ENCODE measurements around the gene SLC38A10. TPM values are rescaled to one million over a fixed set of nuclear protein-coding genes. Genes with fewer than 3 reads are reported as not detected.

SLC38A10 gene
- total RNA-seq, 4 donors from 2014 or later, result 126 to 206 (median 169) TPM

DNA sequence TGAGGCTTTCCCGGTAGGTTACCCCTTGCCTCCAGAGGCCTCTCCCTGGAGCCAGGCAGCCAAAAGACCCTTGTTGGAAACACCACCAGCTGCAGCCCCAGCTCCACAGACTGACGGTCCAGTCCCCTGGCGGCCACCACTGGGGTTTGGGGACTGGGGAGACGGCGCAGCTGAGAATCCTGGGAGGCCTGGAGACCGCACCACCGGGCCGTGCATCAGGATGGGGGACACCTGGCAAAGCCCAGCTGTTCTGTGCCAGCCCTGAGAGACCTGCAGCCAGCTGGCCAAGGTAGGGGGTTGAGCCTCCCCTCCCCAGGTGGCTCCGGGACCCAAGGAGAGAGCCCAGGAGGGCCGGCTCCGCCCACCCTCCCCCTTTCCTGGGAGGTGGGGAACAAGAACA, 8.3 kb upstream of the SLC38A10 start:
- Histone ChIP-seq H3K9me3 (no peaks in the 10 kb centered on the region), H3K27me3 (no peaks in the 10 kb centered on the region), H3K36me3 (no peaks in the 10 kb centered on the region), H3K4me1 (peaks cover 0 to 5% (median 0%) of the 10 kb centered on the region in 4 donors), H3K27ac (no peak overlapping the region), H3K4me3 (no peak overlapping the region)
- no peak for DNase-seq
- TF ChIP-seq, protein P1, sequence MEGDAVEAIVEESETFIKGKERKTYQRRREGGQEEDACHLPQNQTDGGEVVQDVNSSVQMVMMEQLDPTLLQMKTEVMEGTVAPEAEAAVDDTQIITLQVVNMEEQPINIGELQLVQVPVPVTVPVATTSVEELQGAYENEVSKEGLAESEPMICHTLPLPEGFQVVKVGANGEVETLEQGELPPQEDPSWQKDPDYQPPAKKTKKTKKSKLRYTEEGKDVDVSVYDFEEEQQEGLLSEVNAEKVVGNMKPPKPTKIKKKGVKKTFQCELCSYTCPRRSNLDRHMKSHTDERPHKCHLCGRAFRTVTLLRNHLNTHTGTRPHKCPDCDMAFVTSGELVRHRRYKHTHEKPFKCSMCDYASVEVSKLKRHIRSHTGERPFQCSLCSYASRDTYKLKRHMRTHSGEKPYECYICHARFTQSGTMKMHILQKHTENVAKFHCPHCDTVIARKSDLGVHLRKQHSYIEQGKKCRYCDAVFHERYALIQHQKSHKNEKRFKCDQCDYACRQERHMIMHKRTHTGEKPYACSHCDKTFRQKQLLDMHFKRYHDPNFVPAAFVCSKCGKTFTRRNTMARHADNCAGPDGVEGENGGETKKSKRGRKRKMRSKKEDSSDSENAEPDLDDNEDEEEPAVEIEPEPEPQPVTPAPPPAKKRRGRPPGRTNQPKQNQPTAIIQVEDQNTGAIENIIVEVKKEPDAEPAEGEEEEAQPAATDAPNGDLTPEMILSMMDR (IDR thresholded peaks at IDR 0.05), result no peak
- TF ChIP-seq POLR2A (IDR thresholded peaks at IDR 0.05), result no peak

DNA sequence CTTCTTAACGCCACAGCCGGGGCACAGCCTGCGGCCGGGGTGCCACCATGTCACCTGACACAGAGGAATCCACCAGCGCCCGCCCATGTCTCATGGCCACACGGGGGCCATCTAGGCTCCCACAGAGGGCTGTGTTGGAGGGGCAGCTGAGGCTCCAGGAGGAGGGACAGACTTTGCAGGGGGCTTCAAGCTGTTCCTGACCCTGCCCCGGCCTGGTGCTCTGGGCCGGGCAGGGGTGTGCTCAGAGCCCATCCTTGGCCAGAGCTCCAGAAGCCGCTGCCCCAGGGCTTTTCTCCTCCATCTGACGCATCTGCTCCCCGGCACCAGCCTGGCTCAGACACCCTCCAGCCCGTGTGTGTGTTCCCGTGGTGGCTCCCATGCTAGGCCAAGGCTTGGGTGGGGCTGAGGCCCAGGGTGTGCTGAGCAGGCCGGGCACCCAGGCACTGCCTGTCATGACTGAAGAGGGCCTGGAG, 7.8 kb upstream of the SLC38A10 start:
- TF ChIP-seq POLR2A (IDR thresholded peaks at IDR 0.05), result no peak
- TF ChIP-seq, protein P1 (IDR thresholded peaks at IDR 0.05), result no peak
- Histone ChIP-seq H3K4me3 (no peak overlapping the region), H3K36me3 (no peaks in the 10 kb centered on the region), H3K27me3 (no peaks in the 10 kb centered on the region), H3K4me1 (peaks cover 0 to under 1% (median 0%) of the 10 kb centered on the region in 4 donors), H3K9me3 (no peaks in the 10 kb centered on the region), H3K27ac (no peak overlapping the region)
- no peak for DNase-seq

DNA sequence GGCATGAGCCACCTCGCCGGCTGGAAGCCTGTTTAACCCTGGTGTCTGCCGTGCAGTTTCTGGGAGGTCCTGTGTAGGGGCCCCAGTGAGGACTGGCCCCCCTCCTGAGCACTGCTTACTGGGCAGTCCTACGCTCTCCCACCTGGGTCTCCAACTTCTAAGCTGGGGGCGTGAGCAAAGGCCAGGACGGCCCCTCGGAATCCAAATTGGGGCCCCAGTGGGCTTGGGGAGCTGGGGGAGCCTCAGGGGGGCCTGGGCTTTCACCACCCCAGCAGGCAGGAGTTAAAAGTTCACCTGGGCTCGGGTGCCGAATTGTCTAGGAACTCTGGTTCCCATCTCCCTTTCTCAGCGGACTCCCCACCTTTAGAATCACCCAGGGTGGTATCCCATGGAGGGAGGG, 7.2 kb upstream of the SLC38A10 start:
- H3K27ac ChIP-seq, result no peak overlapping the region
- H3K4me1 ChIP-seq, result no peaks in the 10 kb centered on the region
- no peaks in the 10 kb centered on the region for H3K36me3 ChIP-seq
- TF ChIP-seq, protein P1 (IDR thresholded peaks at IDR 0.05), result no peak
- no peak for TF ChIP-seq POLR2A (IDR thresholded peaks at IDR 0.05)
- no peak for DNase-seq
- no peak overlapping the region for H3K4me3 ChIP-seq
- no peaks in the 10 kb centered on the region for H3K9me3 ChIP-seq
- no peaks in the 10 kb centered on the region for H3K27me3 ChIP-seq

DNA sequence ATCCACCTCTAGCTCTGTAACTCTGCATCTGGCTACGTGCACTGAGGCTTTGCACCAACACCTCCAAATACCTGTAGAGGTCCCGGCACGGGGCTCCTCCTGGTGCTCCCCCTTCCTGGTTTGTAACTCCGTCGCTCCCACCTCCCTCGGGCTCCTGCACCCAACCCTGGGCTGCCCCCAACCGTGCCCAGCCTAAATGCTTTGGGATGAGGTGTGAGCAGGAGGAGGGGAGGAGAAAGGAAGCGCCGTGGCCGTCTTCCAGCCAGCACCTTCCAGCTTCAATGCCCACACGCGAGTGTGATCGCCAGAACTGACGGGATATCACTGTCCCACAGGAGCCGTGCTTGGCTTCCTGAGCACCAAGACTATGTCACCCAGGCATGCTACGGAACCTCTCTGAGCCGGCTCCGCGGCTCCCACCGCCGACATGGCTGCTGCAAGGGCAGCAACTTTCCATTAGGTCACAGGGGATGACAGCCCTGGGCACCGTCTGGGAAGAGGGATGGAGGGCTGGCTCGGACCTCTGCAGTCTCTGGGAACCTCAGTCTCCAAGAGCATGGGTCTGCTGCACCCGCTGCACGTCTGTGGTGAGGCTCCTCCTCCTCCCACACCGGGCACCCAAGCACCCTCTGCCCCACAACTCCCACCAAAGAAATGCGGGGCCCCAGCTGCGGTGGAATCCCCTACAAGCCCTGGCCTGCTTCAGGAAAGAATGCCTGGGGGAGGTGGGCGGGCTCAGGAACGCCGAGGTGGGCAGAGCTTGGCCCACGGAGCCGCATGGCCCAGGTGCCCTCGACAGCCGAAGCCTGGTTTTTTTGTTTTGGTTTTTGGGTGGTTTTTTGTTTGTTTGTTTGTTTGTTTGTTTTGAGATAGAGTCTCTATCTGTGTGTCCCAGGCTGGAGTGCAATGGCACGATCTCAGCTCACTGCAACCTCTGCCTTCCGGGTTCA, 6.4 kb upstream of the SLC38A10 start:
- Histone ChIP-seq H3K4me3 (no peak overlapping the region), H3K27ac (no peak overlapping the region), H3K9me3 (no peaks in the 10 kb centered on the region), H3K27me3 (no peaks in the 10 kb centered on the region), H3K36me3 (no peaks in the 10 kb centered on the region), H3K4me1 (no peaks in the 10 kb centered on the region)
- no peak for DNase-seq
- TF ChIP-seq POLR2A (IDR thresholded peaks at IDR 0.05), result no peak
- TF ChIP-seq, protein P1 (IDR thresholded peaks at IDR 0.05), result no peak

DNA sequence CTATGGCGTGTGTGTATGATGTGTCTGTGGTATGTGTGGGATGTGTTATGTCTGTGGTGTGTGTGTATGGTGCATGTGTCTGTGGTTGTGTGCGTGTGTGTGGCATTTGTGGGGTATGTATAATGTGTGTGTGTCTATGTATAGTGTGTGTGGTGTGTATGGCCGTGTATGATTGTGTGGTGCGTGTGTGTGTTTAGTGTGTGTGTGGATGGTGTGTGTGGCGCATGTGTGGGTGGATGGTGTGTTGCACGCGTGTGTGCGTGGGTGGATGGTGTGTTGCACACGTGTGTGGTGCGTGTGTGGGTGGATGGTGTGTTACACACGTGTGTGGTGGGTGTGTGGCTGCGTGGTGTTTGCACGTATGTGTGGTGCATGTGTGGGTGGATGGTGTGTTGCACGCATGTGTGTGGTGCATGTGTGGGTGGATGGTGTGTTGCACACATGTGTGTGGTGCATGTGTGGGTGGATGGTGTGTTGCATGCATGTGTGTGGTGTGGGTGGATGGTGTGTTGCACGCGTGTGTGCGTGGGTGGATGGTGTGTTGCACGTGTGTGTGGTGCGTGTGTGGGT, 5.6 kb upstream of the SLC38A10 start:
- Histone ChIP-seq H3K4me3 (no peak overlapping the region), H3K4me1 (peaks cover 0 to 3% (median 0%) of the 10 kb centered on the region in 4 donors), H3K36me3 (no peaks in the 10 kb centered on the region), H3K27me3 (no peaks in the 10 kb centered on the region), H3K27ac (no peak overlapping the region), H3K9me3 (no peaks in the 10 kb centered on the region)
- no peak for DNase-seq
- no peak for TF ChIP-seq POLR2A (IDR thresholded peaks at IDR 0.05)
- TF ChIP-seq, protein P1 (IDR thresholded peaks at IDR 0.05), result no peak
